GM10266 (cell line): ENCODE results near the gene MB21D2.

Source experiments
- DNase-seq: peaks from one replicate; pipeline ENCODE4 v3.0.0; 2012; ENCODE audit errors: extremely low spot score
- TF ChIP-seq, protein P1 (sequence below): IDR thresholded peaks from 2 replicates; pipeline ENCODE4 v1.5.1; 2012; ENCODE audit warnings: mild to moderate bottlenecking, low read depth; ENCODE audit not compliant: control insufficient read depth, insufficient read depth; ENCODE audit errors: missing control alignments

MB21D2 gene

DNA sequence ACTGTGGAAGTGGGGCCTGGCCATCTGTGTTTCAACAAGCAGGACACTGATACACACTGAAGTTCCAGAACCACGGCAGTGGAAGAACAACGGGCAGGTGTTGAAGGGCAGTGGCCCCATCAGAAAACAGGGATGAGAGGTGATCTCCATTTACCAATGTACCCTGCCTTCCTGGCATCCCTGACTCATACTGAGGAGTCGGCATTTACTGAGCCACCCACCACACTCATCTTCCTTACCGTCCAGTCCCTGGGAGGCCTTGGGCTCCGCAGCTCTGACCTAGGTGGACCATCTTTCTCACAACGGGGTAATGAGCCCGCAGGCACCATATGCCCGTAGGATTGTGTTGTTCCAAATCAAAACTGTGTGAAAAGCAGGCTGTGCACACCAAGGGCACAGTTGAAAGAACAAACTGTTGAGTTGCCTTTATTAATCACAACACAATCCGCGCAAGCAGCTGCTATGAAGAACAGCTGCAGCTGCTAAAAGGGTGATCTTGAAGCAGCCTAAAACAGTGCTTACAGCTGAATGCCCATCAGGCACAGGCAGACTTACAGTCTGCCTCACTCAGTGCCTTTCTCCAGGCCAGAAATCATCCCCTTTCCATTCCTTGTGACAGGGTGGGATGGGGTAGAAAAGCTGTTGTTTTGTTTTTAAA is 12.9 kb downstream of the MB21D2 start:
- DNase-seq, result no peak
- TF ChIP-seq, protein P1, sequence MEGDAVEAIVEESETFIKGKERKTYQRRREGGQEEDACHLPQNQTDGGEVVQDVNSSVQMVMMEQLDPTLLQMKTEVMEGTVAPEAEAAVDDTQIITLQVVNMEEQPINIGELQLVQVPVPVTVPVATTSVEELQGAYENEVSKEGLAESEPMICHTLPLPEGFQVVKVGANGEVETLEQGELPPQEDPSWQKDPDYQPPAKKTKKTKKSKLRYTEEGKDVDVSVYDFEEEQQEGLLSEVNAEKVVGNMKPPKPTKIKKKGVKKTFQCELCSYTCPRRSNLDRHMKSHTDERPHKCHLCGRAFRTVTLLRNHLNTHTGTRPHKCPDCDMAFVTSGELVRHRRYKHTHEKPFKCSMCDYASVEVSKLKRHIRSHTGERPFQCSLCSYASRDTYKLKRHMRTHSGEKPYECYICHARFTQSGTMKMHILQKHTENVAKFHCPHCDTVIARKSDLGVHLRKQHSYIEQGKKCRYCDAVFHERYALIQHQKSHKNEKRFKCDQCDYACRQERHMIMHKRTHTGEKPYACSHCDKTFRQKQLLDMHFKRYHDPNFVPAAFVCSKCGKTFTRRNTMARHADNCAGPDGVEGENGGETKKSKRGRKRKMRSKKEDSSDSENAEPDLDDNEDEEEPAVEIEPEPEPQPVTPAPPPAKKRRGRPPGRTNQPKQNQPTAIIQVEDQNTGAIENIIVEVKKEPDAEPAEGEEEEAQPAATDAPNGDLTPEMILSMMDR, result no peak

DNA sequence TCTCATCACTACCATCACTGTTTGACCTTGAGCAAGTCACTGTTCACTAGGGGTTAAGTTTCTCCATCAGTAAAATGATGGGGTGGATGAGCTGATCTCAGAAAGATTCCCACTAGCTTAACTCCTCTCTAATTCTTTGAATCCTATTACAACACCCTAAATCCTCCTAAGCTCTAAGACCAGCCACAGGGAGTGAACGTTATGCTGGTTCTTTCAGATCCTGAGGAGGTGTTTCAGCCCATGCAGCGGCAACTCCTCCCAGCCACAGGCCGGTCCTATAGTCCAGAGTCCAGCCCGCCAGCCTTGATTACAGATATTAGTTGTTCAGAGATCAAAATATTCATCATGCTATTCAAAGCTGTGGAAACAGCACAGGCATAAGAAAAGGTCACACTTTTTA is 15.1 kb downstream of the MB21D2 start:
- no peak for DNase-seq
- TF ChIP-seq, protein P1, result no peak

- TF ChIP-seq, protein P1, result no peak
- no peak for DNase-seq
Observed at GRCh38 chr3:192901435-192901834, 16.2 kb downstream of the MB21D2 start.

DNA sequence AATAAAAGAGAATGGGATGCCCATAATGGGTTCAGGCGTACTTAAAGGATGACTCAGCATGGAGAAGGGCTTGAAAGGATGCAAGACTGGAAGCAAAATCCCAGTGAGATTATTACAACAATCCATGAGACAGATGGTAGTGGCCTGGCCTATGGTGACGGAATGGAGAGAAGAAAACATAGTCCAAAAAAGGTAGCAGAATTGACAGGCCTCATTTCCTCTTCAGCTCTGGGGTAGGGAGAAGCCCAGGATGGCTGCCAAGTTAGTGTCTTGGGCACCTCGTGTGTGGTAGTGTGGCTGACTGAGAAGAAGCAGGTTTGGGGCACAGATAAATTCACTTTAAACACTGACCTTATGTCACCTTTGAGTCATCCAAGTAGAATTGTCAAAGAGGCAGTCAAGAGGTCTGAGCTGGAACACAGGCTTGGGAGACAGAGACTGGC is 18.1 kb downstream of the MB21D2 start:
- TF ChIP-seq, protein P1, result no peak
- no peak for DNase-seq

DNA sequence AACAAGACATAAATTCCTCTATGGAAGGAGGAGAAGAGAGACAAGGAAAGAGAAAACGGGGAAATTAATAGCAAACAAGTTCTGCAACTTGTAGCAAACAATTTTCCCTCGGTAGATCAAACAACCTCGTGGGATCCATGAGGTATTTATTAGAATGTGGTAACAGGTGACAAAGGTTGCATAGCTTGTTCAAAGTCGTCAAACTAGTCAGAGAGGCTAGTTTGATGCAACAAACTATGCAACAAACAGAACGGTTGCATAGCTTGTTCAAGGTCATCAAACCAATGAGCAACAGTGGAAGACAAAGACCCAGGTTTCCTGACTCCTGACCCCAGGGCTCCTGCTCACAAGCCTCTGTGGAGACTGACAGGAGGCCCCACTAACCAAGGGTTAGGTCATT is 20.7 kb downstream of the MB21D2 start:
- DNase-seq, result no peak

GRCh38 chr3:192896208-192896607 is 21.4 kb downstream of the MB21D2 start:
- DNase-seq, result no peak
- TF ChIP-seq, protein P1, result no peak

More for the DNA sequence above, 20.7 kb downstream of the MB21D2 start:
- TF ChIP-seq, protein P1, result no peak

GRCh38 chr3:192894676-192895075 is 23.0 kb downstream of the MB21D2 start:
- TF ChIP-seq, protein P1, result no peak
- DNase-seq, result no peak
